ENCODE results near the gene IFI16.
"Not testable (repeated sequence)": the region's sequence is repeated elsewhere in the genome, so short reads cannot be mapped to it uniquely, and the experiment has no call there.

The IFI16 gene

GRCh38 chr1:159100589-159100988 is 90.9 kb downstream of the IFI16 start:
- DNase-seq (ENCODE audit: low read depth), result no peak

- DNase-seq (ENCODE audit: low read depth), result not testable (repeated sequence)
These were observed 93.3 kb downstream of the IFI16 start for GRCh38 chr1:159103021-159103420.
